Measurements from ENCODE around the gene HMGCR.

GRCh38 chr5:75319638-75320037, 17.4 kb upstream of the HMGCR start:
- TF ChIP-seq, protein P1, sequence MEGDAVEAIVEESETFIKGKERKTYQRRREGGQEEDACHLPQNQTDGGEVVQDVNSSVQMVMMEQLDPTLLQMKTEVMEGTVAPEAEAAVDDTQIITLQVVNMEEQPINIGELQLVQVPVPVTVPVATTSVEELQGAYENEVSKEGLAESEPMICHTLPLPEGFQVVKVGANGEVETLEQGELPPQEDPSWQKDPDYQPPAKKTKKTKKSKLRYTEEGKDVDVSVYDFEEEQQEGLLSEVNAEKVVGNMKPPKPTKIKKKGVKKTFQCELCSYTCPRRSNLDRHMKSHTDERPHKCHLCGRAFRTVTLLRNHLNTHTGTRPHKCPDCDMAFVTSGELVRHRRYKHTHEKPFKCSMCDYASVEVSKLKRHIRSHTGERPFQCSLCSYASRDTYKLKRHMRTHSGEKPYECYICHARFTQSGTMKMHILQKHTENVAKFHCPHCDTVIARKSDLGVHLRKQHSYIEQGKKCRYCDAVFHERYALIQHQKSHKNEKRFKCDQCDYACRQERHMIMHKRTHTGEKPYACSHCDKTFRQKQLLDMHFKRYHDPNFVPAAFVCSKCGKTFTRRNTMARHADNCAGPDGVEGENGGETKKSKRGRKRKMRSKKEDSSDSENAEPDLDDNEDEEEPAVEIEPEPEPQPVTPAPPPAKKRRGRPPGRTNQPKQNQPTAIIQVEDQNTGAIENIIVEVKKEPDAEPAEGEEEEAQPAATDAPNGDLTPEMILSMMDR (IDR thresholded peaks at IDR 0.05): no peak
- TF ChIP-seq POLR2A (IDR thresholded peaks at IDR 0.05): no peak
- TF ChIP-seq EP300 (IDR thresholded peaks at IDR 0.05; ENCODE audit: low read depth): no peak
- TF ChIP-seq POLR2AphosphoS5 (IDR thresholded peaks at IDR 0.05): no peak
